HepG2 (cell line): ENCODE data around the gene APOC1. TPM values are rescaled to one million over a fixed set of nuclear protein-coding genes. Genes with fewer than 3 reads are reported as not detected.

Source experiments
- ASH2L ChIP-seq: fragments of 300-600, 200-600 bp; sonication (generic); IDR thresholded peaks from 2 replicates; pipeline ENCODE4 v1.7.0; 2017; ENCODE audit warnings: low read depth, mild to moderate bottlenecking, moderate library complexity, mixed read lengths, low read length; ENCODE audit not compliant: insufficient read length
- FOXJ3 ChIP-seq: sonication (generic); formaldehyde crosslinking; IDR thresholded peaks from 2 replicates; pipeline ENCODE4 v1.4.0; 2020; ENCODE audit warnings: missing genetic modification reagents, mild to moderate bottlenecking, borderline replicate concordance
- HES4 ChIP-seq: sonication (generic); formaldehyde crosslinking; IDR thresholded peaks from 2 replicates; pipeline ENCODE4 v1.9.0; 2021; ENCODE audit warnings: mild to moderate bottlenecking, missing genetic modification reagents, borderline replicate concordance
- HOXD1 ChIP-seq: sonication (generic); formaldehyde crosslinking; IDR thresholded peaks from 2 replicates; pipeline ENCODE4 v1.5.0; 2020; ENCODE audit warnings: missing genetic modification reagents
- KDM4B ChIP-seq: sonication (generic); formaldehyde crosslinking; IDR thresholded peaks from 2 replicates; pipeline ENCODE4 v1.4.0; 2020; ENCODE audit warnings: missing genetic modification reagents
- NKX3-1 ChIP-seq: sonication (generic); formaldehyde crosslinking; IDR thresholded peaks from 2 replicates; pipeline ENCODE4 v1.5.0; 2020; ENCODE audit warnings: missing genetic modification reagents
- RXRA ChIP-seq: sonication (generic); formaldehyde crosslinking; IDR thresholded peaks from 2 replicates; pipeline ENCODE4 v1.5.1; 2020; ENCODE audit warnings: missing genetic modification reagents
- ZBTB1 ChIP-seq: sonication (generic); formaldehyde crosslinking; IDR thresholded peaks from 2 replicates; pipeline ENCODE4 v1.4.0; 2020; ENCODE audit warnings: missing genetic modification reagents, borderline replicate concordance
- ZNF224 ChIP-seq: sonication (generic); formaldehyde crosslinking; IDR thresholded peaks from 2 replicates; pipeline ENCODE4 v1.5.0; 2020; ENCODE audit warnings: mild to moderate bottlenecking, missing genetic modification reagents
- ZNF318 ChIP-seq: sonication (generic); formaldehyde crosslinking; IDR thresholded peaks from 2 replicates; pipeline ENCODE4 v1.4.0; 2020; ENCODE audit warnings: mild to moderate bottlenecking, missing genetic modification reagents
- ZNF44 ChIP-seq: sonication (generic); formaldehyde crosslinking; IDR thresholded peaks from 2 replicates; pipeline ENCODE4 v1.5.1; 2020; ENCODE audit warnings: mild to moderate bottlenecking, missing genetic modification reagents
- ZNF609 ChIP-seq: sonication (generic); formaldehyde crosslinking; IDR thresholded peaks from 2 replicates; pipeline ENCODE4 v1.4.0; 2020; ENCODE audit warnings: mild to moderate bottlenecking, missing genetic modification reagents, borderline replicate concordance
- ZNF788 ChIP-seq: sonication (generic); formaldehyde crosslinking; IDR thresholded peaks from 2 replicates; pipeline ENCODE4 v1.5.0; 2020; ENCODE audit warnings: mild to moderate bottlenecking, missing genetic modification reagents, borderline replicate concordance
- ZNF790 ChIP-seq: sonication (generic); formaldehyde crosslinking; IDR thresholded peaks from 2 replicates; pipeline ENCODE4 v1.8.0; 2022; ENCODE audit warnings: missing genetic modification reagents, mild to moderate bottlenecking, borderline replicate concordance
- polyA plus RNA-seq, 8 experiments: library from polyadenylated mRNA; depleted of rRNA in 3 of 8; stranded (reverse) in 7 of 8; unstranded in 1 of 8; fragments of >200 nt; fragmentation: Illumina TruSeq in 4 of 8; extraction: Trizol in 4 of 8; gene quantifications; 2 replicates each; pipeline versions ENCODE4 v1.2.1 to v1.2.3, GENCODE V29; 2011 to 2016; ENCODE audit warnings: low read depth in 4 of 8, missing spikeins in 1 of 8, mixed read lengths in 1 of 8; ENCODE audit not compliant: insufficient read depth in 1 of 8
- total RNA-seq, 5 experiments: library from RNA; depleted of rRNA; stranded (reverse); fragments of >200 nt; fragmentation: Illumina TruSeq; extraction: Trizol; gene quantifications; 2 replicates each; pipeline ENCODE4 v1.2.3, GENCODE V29; 2016; ENCODE audit warnings: low read depth in 1 of 5
- TF ChIP-seq, protein P1 (sequence below): IDR thresholded peaks from 2 replicates; pipeline ENCODE4 v1.6.1; 2016

Gene APOC1
- total and polyA plus RNA-seq, 2 of the 13 experiments (the other 11 are each of a cell fraction or from before 2014, with no cell fraction given) = 600 to 1,235 TPM

GRCh38 chr19:44925114-44925891, 10.9 kb downstream of the APOC1 start (continued):
- TF ChIP-seq ZNF318 (CRISPR knock-in tag) (peak; percentile 74; the same call in 1 of the 2 replicates), ZNF788 (CRISPR knock-in tag) (peak; percentile 98), KDM4B (peak; percentile 99), ZNF790 (CRISPR knock-in tag) (no peak; the same call in 1 of the 2 replicates), ZNF609 (CRISPR knock-in tag) (peak; percentile 98), ASH2L (no peak), HES4 (CRISPR knock-in tag) (peak; percentile 72; the same call in 1 of the 2 replicates), RXRA (CRISPR knock-in tag) (peak; percentile 100), NKX3-1 (CRISPR knock-in tag) (peak; percentile 50; the same call in 1 of the 2 replicates), ZNF224 (CRISPR knock-in tag) (peak; percentile 78; the same call in 1 of the 2 replicates), FOXJ3 (CRISPR knock-in tag) (peak; percentile 75; the same call in 1 of the 2 replicates), HOXD1 (peak; percentile 87; the same call in 1 of the 2 replicates), ZBTB1 (no peak), ZNF44 (no peak)
- TF ChIP-seq, protein P1, sequence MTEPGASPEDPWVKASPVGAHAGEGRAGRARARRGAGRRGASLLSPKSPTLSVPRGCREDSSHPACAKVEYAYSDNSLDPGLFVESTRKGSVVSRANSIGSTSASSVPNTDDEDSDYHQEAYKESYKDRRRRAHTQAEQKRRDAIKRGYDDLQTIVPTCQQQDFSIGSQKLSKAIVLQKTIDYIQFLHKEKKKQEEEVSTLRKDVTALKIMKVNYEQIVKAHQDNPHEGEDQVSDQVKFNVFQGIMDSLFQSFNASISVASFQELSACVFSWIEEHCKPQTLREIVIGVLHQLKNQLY (CRISPR knock-in tag) = peak; percentile 99
